ENCODE data around the gene USHBP1. TPM values are rescaled to one million over a fixed set of nuclear protein-coding genes. Genes with fewer than 3 reads are reported as not detected.

Gene USHBP1
- total RNA-seq, 6 experiments from 2014 or later: 0.81 to 3.6 (median 1.7) TPM

GRCh38 chr19:17214508-17215126 is 49.9 kb downstream of the USHBP1 start:
- DNase-seq: no peak
- WGBS (ENCODE audit: insufficient coverage, low coverage, low lambda C conversion rate, missing lambda C conversion rate): 6% methylated on average over 9 of the region's 16 CpGs
- Histone ChIP-seq H3K4me1 (peaks cover 0 to 13% (median 3%) of the 10 kb centered on the region in 4 donors), H3K27me3 (no peaks in the 10 kb centered on the region), H3K9me3 (no peaks in the 10 kb centered on the region), H3K4me3 (peak overlapping the region; percentile 78 to 91 (median 81)), H3K27ac (peak overlapping the region; percentile 91 to 92 (median 91)), H3K36me3 (peaks cover 0 to 40% (median 6%) of the 10 kb centered on the region in 4 donors)
- ATAC-seq: no peak
- TF ChIP-seq CTCF (IDR thresholded peaks at IDR 0.05) (no peak), POLR2A (IDR thresholded peaks at IDR 0.05) (no peak)
- intact Hi-C loops (cut with DNase I): no loop called here

GRCh38 chr19:17213334-17213733 is 51.2 kb downstream of the USHBP1 start:
- Histone ChIP-seq H3K9me3 (no peaks in the 10 kb centered on the region), H3K27ac (no peak overlapping the region), H3K36me3 (peaks cover 0 to 38% (median 3%) of the 10 kb centered on the region in 4 donors), H3K4me3 (no peak overlapping the region), H3K27me3 (no peaks in the 10 kb centered on the region), H3K4me1 (peaks cover 0 to 13% (median 3%) of the 10 kb centered on the region in 4 donors)
- intact Hi-C loops (cut with DNase I): no loop called here
- WGBS (ENCODE audit: insufficient coverage, low coverage, low lambda C conversion rate, missing lambda C conversion rate): no CpG with 5 or more reads among the region's 5 CpGs
- DNase-seq (no peak), ATAC-seq (no peak)
- TF ChIP-seq CTCF (IDR thresholded peaks at IDR 0.05): no peak
- no peak for TF ChIP-seq POLR2A (IDR thresholded peaks at IDR 0.05)

- Histone ChIP-seq H3K27ac (no peak overlapping the region), H3K4me1 (peaks cover 0 to 13% (median 3%) of the 10 kb centered on the region in 4 donors), H3K36me3 (peaks cover 0 to 29% (median 0%) of the 10 kb centered on the region in 4 donors), H3K27me3 (no peaks in the 10 kb centered on the region), H3K9me3 (no peaks in the 10 kb centered on the region), H3K4me3 (no peak overlapping the region)
- TF ChIP-seq POLR2A (IDR thresholded peaks at IDR 0.05): no peak
- no peak for TF ChIP-seq CTCF (IDR thresholded peaks at IDR 0.05)
- intact Hi-C loops (cut with DNase I): no loop called here
- DNase-seq (no peak), ATAC-seq (no peak)
- WGBS (ENCODE audit: insufficient coverage, low coverage, low lambda C conversion rate, missing lambda C conversion rate): 86% methylated on average over 28 of the region's 58 CpGs
Observed at GRCh38 chr19:17211547-17212446, 52.7 kb downstream of the USHBP1 start.

- no peaks in the 10 kb centered on the region for H3K9me3 ChIP-seq
- ATAC-seq (no peak), DNase-seq (no peak)
- TF ChIP-seq CTCF (IDR thresholded peaks at IDR 0.05) (no peak), POLR2A (IDR thresholded peaks at IDR 0.05) (no peak)
- peaks cover 0 to 37% (median 2%) of the 10 kb centered on the region in 4 donors for H3K36me3 ChIP-seq
- H3K27me3 ChIP-seq: no peaks in the 10 kb centered on the region
- H3K4me1 ChIP-seq: peaks cover 0 to 6% (median 3%) of the 10 kb centered on the region in 4 donors
- intact Hi-C loops (cut with DNase I): no loop called here
- no peak overlapping the region for H3K4me3 ChIP-seq
- WGBS (ENCODE audit: insufficient coverage, low coverage, low lambda C conversion rate, missing lambda C conversion rate): 100% methylated on average over 3 of the region's 14 CpGs
- H3K27ac ChIP-seq: no peak overlapping the region
Observed at GRCh38 chr19:17210296-17210695, 54.2 kb downstream of the USHBP1 start.

Measured in right lobe of liver (tissue), 6 donors.